Measurements from ENCODE around the gene OSBPL2.

OSBPL2 gene

DNA sequence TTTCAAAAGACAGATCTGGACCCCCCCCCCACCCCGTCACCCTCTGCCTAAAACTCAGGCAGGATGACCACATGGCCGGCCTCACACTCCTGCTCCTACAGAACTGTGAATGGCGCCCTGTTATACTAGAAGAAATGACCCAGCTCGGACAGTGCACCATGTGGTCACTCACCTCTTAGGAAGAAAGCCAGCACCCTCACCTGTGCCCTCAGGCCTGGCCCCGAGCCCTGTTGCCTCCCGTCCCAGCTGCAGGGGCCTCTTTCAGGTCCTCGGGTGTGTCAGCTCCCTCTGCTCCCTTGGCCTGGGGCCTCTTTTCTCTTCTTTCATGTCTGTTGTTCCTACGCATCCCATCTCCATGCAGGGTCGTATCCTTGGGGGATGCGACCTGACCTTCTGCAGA is 23.7 kb downstream of the OSBPL2 start:
- DNase-seq, result no peak

DNA sequence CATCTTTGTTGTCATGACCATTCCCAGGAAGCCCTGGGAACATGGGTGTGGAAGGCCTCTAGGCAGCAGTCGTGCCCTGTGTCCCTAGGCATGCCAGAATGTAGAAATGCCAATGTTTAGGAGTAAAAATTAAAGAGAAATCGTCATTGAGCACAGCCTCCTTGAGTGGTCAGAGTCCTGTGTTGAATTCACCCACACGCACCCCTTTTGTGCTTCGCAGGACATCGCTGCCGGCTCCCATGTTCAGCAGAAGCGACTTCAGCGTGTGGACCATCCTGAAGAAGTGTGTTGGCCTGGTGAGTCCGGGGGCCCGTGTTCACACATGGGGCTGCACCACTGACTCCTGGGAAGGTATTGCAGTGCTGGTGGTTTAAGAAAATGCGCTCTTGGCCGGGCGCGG is 25.1 kb downstream of the OSBPL2 start:
- no peak for DNase-seq

- DNase-seq, result no peak
These were observed 27.0 kb downstream of the OSBPL2 start for GRCh38 chr20:62265365-62265764.

DNA sequence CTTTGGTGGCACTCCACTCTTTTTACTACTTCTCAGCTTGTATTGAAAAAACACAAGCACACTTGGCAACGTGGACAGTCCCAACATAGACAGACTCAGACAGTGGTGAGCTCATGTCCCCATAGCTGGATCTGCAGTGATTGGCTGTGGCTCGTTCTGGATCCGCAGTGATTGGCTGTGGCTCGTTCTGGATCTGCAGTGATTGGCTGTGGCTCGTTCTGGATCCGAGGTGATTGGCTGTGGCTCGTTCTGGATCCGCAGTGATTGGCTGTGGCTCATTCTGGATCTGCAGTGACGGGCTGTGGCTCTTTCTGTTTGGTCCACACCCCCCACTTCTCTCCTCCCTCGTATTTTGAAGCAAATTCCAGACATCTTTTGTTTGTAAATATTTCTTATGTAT is 28.0 kb downstream of the OSBPL2 start:
- DNase-seq, result no peak

DNA sequence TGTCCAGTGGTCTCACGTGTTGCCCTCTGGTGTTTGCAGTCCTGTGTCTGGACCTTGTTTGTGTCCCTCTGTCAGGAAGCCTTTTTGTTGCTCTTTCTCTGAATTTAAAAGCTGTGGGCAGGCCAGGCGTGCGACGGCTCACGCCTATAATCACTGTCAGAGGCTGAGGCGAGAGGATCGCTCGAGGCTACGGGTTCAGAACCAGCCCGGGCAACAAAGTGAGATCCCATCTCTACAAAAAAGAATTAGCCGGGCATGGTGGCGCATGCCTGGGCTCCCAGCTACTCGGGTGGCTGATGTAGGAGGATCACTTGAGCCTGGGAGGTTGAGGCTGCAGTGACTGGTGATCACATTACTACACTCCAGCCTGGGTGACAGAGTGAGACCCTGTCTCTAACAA is 28.5 kb downstream of the OSBPL2 start:
- DNase-seq, result no peak

DNA sequence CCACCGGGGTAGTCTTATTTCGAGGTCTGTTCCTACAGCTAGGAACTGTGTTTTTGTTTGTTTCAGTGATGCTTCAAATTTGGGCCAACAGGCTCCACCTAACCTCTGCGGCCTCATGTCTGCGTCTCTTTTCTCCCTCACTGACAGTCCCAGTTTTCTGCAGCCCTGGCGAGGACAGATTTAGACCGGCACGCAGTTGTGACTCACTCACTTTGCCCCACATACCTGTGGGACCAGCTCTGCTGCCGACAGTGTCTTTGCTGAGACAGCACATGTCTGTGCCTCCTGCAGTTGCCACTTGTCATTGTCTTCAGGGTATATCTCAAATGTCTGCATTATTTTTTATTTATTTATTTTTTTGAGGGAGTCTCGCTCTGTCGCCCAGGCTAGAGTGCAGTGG is 29.2 kb downstream of the OSBPL2 start:
- DNase-seq, result no peak

GRCh38 chr20:62268228-62268900 is 30.0 kb downstream of the OSBPL2 start:
- no peak for DNase-seq

DNA sequence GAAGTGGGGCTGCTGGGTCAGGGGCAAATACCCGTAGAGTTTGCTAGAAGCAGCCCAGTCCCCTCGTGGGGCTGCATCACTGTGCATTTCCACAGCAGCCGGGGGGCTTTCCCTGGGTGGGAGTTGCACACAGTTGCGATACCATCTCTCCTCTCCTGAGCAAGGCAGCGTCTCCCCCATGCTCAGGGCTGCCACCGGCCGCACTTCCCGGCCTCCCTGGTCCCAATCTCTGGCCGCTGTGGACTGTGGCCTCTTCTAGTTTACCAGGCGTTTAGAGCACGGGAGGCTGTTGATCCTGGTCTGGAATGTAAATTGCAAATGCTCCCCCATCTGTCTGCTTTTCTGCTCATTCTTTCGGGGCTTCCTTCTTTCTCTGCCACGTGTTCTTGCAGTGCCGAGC is 31.1 kb downstream of the OSBPL2 start:
- DNase-seq, result no peak

DNA sequence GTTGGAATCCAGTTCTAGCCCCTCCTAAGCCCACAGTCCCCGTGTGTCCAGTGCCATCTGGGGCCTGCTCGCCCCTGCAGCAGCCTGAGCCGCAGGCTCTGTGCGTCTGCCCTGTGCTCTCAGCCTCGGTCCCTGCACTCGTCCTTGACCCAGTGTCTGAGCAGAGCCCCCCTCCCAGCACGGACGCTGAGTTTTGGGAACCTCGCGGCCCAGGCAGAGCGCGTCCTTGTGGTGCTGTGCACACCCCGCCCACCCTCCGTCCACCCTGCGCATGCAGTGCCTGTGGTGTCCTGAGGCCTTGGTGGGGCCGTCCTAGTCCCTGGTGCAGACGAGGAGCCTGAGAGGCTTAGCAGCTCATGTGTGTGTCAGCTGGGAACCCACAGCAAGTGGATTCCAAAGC is 31.6 kb downstream of the OSBPL2 start:
- DNase-seq, result no peak

GRCh38 chr20:62272200-62272599 is 33.9 kb downstream of the OSBPL2 start:
- no peak for DNase-seq

GRCh38 chr20:62273416-62273815 is 35.1 kb downstream of the OSBPL2 start:
- DNase-seq, result no peak

DNA sequence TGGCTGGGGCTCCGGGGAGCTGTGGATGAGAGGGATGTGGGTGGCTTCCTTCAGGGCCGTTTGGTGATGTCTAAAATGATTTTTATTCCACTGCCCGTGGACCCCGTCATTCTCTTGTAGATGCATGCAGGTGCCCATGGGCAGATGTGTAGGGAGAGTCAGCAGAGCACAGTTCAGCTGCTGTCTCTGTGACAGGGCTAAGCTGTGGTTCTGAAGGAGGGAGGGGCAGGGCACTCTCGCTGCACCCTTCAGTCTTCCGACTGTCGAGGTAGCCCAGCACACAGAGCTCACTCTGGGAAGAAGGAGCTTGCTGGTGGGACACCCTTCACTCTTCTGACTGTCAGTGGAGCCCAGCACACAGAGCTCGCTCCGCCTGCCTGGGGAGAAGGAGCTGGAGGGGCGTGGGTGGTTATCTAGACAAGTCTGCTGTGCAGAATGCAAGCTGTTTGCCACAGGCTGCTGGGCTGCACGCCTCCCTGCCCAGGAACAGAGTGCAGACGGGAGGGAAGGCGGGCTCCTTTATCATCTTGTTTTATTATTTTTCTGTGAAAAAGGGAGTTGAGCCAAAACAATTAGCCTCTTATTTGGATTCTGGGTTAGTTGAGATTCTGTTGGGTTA is 36.1 kb downstream of the OSBPL2 start:
- DNase-seq, result no peak

- no peak for DNase-seq
These were observed 36.9 kb downstream of the OSBPL2 start for GRCh38 chr20:62275219-62275618.

GRCh38 chr20:62276439-62276838 is 38.1 kb downstream of the OSBPL2 start:
- no peak for DNase-seq

- DNase-seq, result no peak
These were observed 38.9 kb downstream of the OSBPL2 start for GRCh38 chr20:62277253-62277652.

GRCh38 chr20:62280303-62280702 is 42.0 kb downstream of the OSBPL2 start:
- DNase-seq, result no peak

DNA sequence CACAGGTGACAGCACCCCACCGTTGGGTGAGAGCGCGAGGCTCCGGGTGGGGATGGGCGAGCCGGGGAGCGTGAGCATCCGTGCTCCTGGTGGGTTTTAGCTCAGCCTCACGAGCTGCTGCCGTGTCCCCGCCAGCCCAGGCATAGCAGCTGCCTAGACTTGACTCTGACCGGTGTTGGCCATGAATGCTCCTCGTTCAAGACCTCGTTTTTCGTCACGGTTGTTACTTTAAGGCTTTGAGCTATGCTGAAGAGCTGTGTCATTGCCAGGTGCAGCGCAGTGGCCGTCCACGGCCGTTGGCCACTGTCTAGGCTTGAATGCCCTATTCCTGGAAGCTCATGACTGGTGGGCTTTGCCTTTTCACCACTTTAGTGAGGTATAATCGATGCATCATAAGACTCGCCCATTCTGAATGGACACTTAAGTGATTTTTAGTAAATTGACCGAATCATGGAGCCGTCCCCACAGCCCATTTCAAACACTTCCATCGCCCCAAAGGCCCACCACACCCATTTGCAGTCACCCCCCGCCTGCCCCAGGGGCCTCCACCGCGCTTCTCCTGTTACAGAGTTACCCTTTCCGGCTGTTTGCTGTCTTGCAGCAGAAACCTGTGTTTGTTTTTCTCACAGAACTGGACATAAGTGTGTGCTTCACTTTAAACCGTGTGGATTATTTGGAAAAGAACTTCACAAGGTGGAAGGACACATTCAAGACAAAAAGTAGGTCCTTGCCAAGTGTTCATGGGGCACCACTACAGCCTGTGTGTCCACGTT is 43.0 kb downstream of the OSBPL2 start:
- no peak for DNase-seq

DNA sequence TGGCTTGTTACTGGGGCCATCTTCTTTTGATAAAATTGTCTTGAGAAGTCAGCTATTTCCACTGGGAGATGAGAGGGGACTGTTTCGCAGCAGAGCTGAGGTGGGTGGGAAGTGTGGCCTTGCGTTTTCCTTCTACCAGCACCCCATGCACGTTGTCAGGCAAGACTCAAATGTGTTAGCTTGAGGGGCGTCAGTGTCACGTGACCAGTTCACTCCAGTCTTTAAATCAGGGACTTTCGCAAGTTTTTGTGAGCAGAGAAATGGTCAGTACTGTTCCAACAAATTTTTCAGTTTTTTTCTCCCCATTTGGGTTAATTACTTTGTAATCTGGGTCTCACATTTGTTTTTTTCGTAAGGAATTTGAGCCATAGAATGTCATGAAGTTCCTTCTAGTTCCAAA is 43.8 kb downstream of the OSBPL2 start:
- DNase-seq, result no peak

DNA sequence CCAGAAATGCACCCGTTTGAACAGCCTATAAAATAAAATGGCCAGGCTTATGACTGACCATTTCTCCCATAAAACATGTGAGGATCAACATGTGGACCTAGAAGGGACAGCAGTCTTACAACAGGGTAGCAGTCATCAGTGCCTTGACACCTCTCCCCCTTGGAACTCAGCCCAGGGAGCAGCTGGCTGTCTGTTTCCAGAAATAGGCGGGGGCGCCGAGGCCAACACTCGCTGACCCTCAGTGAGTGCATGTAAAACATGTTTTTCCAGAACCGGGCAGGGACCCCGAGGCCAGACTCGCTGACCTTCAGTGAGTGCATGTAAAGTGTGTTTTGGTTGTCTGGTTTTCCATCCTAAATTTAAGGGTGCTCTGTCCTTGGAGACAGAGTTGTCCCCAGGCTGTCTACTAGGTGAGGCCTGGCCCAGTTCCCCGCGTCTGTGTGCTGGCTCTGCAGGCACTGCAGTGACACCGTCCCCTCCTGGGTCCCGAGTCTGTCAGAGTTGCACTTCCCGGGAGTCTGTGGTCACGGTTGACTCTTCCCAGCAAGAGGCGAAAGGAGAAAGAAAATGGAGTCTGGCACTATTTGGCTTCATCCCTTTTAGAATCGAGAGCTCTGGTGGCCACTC is 44.7 kb downstream of the OSBPL2 start:
- DNase-seq, result no peak

GRCh38 chr20:62284448-62284847 is 46.1 kb downstream of the OSBPL2 start:
- DNase-seq, result no peak

GRCh38 chr20:62285151-62285550 is 46.8 kb downstream of the OSBPL2 start:
- DNase-seq, result no peak

- no peak for DNase-seq
These were observed 47.4 kb downstream of the OSBPL2 start for GRCh38 chr20:62285722-62286121.

DNA sequence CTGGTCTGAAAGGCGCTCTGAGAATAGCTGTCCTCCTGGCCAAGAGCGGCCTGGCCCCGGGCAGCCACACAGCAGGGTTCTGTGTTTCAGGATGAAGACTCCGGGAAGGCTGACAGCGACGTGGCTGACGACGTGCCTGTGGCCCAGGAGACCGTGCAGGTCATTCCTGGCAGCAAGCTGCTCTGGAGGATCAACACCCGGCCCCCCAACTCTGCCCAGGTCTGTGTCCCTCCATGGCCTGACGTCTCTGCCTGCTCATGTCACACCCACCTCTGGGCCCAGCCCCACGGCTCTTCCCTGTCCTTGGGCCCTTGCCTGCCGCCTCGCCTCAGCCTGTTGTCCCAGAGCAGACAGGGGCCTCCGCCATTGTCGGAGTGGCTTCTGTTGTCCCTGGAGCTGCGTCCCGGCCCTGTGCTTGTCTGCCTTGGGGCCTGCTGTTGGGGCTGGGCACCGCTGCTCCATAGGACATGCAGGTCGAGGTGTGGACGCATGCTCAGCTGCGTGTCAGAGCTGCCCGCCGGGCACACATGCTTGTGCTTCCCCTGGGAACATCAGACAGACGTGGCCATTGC is 48.3 kb downstream of the OSBPL2 start:
- no peak for DNase-seq
